WTC11 (cell line): Measurements from ENCODE around the gene ABCC11. TPM values are rescaled to one million over a fixed set of nuclear protein-coding genes. Genes with fewer than 3 reads are reported as not detected.

Experiments
- ATAC-seq: fragments of 200-7000 bp; cut with Tn5 transposase; 2 replicates; pipeline ENCODE4 v1.10.0; 2021; ENCODE audit warnings: mild to moderate bottlenecking, moderate library complexity
- CTCF ChIA-PET: fragments of 300-600 bp; sonication (Branson Sonifier 250); formaldehyde crosslinking; loops from one replicate; lab custom pipeline; 2021; ENCODE audit warnings: antibody characterized with exemption; lab: Charles Lee
- POLR2A ChIA-PET: fragments of 350-600 bp; sonication (Branson Sonifier 250); formaldehyde crosslinking; loops from one replicate; lab custom pipeline; 2021; ENCODE audit warnings: antibody characterized with exemption; lab: Charles Lee
- DNase-seq: peaks from one replicate; pipeline ENCODE4 v3.0.0; 2021; ENCODE audit warnings: low spot score
- H3K27ac Mint-ChIP-seq: 2 replicates; pipeline ENCODE4 v1.8.0; 2021; ENCODE audit warnings: mixed read lengths
- H3K27me3 Mint-ChIP-seq: 2 replicates; pipeline ENCODE4 v1.8.0; 2021; ENCODE audit warnings: low read depth, mild to moderate bottlenecking, moderate library complexity, mixed read lengths
- H3K36me3 Mint-ChIP-seq: 2 replicates; pipeline ENCODE4 v1.8.0; 2021; ENCODE audit warnings: mixed read lengths
- H3K4me1 Mint-ChIP-seq: 2 replicates; pipeline ENCODE4 v1.8.0; 2022; ENCODE audit warnings: mixed read lengths
- H3K4me3 Mint-ChIP-seq: 2 replicates; pipeline ENCODE4 v1.8.0; 2021; ENCODE audit warnings: mild to moderate bottlenecking, moderate library complexity, mixed read lengths
- H3K9me3 Mint-ChIP-seq: 2 replicates; pipeline ENCODE4 v1.8.0; 2021; ENCODE audit warnings: mixed read lengths
- ATF1 ChIP-seq: sonication (generic); formaldehyde crosslinking; IDR thresholded peaks from 2 replicates; pipeline ENCODE4 v1.8.1; 2023; ENCODE audit warnings: mild to moderate bottlenecking, moderate library complexity, missing genetic modification reagents
- ATF3 ChIP-seq: sonication (generic); formaldehyde crosslinking; conservative IDR thresholded peaks from 2 replicates; pipeline ENCODE4 v1.8.1; 2022; ENCODE audit warnings: mild to moderate bottlenecking, missing genetic modification reagents
- ATF6 ChIP-seq: sonication (generic); formaldehyde crosslinking; IDR thresholded peaks from 2 replicates; pipeline ENCODE4 v1.8.1; 2023; ENCODE audit warnings: mild to moderate bottlenecking, missing genetic modification reagents
- CBFB ChIP-seq: sonication (generic); formaldehyde crosslinking; IDR thresholded peaks from 2 replicates; pipeline ENCODE4 v1.8.1; 2022; ENCODE audit warnings: mild to moderate bottlenecking, low read depth, missing genetic modification reagents
- CREB1 ChIP-seq: sonication (generic); formaldehyde crosslinking; IDR thresholded peaks from 2 replicates; pipeline ENCODE4 v1.8.0; 2023; ENCODE audit warnings: mild to moderate bottlenecking, missing genetic modification reagents
- ELF4 ChIP-seq: sonication (generic); formaldehyde crosslinking; IDR thresholded peaks from 2 replicates; pipeline ENCODE4 v1.8.1; 2022; ENCODE audit warnings: low read depth, mild to moderate bottlenecking, moderate library complexity, missing genetic modification reagents
- ETV6 ChIP-seq: sonication (generic); formaldehyde crosslinking; IDR thresholded peaks from 2 replicates; pipeline ENCODE4 v1.8.1; 2022; ENCODE audit warnings: mild to moderate bottlenecking, missing genetic modification reagents
- FOXJ3 ChIP-seq: sonication (generic); formaldehyde crosslinking; IDR thresholded peaks from 2 replicates; pipeline ENCODE4 v1.9.0; 2021; ENCODE audit warnings: missing genetic modification reagents, mild to moderate bottlenecking, borderline replicate concordance
- HMGA2 ChIP-seq: fragments of 250-450 bp; sonication (Bioruptor Pico); IDR thresholded peaks from 2 replicates; pipeline ENCODE4 v1.4.0; 2021; ENCODE audit warnings: mild to moderate bottlenecking, moderate library complexity
- IRF1 ChIP-seq: sonication (generic); formaldehyde crosslinking; IDR thresholded peaks from 2 replicates; pipeline ENCODE4 v1.8.0; 2023; ENCODE audit warnings: missing genetic modification reagents
- JAZF1 ChIP-seq: fragments of 250-450 bp; sonication (Bioruptor Pico); IDR thresholded peaks from 2 replicates; pipeline ENCODE4 v1.9.0; 2021; ENCODE audit warnings: moderate library complexity, mild to moderate bottlenecking, inconsistent platforms
- KAT7 ChIP-seq: sonication (generic); formaldehyde crosslinking; IDR thresholded peaks from 2 replicates; pipeline ENCODE4 v1.8.1; 2023; ENCODE audit warnings: missing genetic modification reagents, mild to moderate bottlenecking, borderline replicate concordance
- NFE2L1 ChIP-seq: sonication (generic); formaldehyde crosslinking; IDR thresholded peaks from 2 replicates; pipeline ENCODE4 v1.8.1; 2023; ENCODE audit warnings: missing genetic modification reagents
- NFYB ChIP-seq: sonication (generic); formaldehyde crosslinking; conservative IDR thresholded peaks from 2 replicates; pipeline ENCODE4 v1.8.0; 2022; ENCODE audit warnings: low read depth, missing genetic modification reagents
- NR3C1 ChIP-seq: sonication (generic); formaldehyde crosslinking; conservative IDR thresholded peaks from 2 replicates; pipeline ENCODE4 v1.8.1; 2023; ENCODE audit warnings: low read depth, mild to moderate bottlenecking, missing genetic modification reagents
- SP1 ChIP-seq: sonication (generic); formaldehyde crosslinking; conservative IDR thresholded peaks from 2 replicates; pipeline ENCODE4 v1.8.1; 2022; ENCODE audit warnings: missing genetic modification reagents
- TCF7 ChIP-seq: sonication (generic); formaldehyde crosslinking; IDR thresholded peaks from 2 replicates; pipeline ENCODE4 v1.8.0; 2022; ENCODE audit warnings: mild to moderate bottlenecking, low read depth, missing genetic modification reagents, moderate library complexity
- TEAD4 ChIP-seq: sonication (generic); formaldehyde crosslinking; IDR thresholded peaks from 2 replicates; pipeline ENCODE4 v1.8.0; 2022; ENCODE audit warnings: mild to moderate bottlenecking, missing genetic modification reagents
- ZBTB21 ChIP-seq: sonication (generic); formaldehyde crosslinking; IDR thresholded peaks from 2 replicates; pipeline ENCODE4 v1.8.1; 2023; ENCODE audit warnings: mild to moderate bottlenecking, missing genetic modification reagents, borderline replicate concordance
- ZNF121 ChIP-seq: sonication (generic); formaldehyde crosslinking; IDR thresholded peaks from 2 replicates; pipeline ENCODE4 v1.8.0; 2023; ENCODE audit warnings: missing genetic modification reagents
- ZNF138 ChIP-seq: sonication (generic); formaldehyde crosslinking; conservative IDR thresholded peaks from 2 replicates; pipeline ENCODE4 v1.8.1; 2022; ENCODE audit warnings: mild to moderate bottlenecking, moderate library complexity, missing genetic modification reagents
- ZNF232 ChIP-seq: sonication (generic); formaldehyde crosslinking; IDR thresholded peaks from 2 replicates; pipeline ENCODE4 v1.8.0; 2022; ENCODE audit warnings: mild to moderate bottlenecking, missing genetic modification reagents
- ZNF512 ChIP-seq: sonication (generic); formaldehyde crosslinking; IDR thresholded peaks from 2 replicates; pipeline ENCODE4 v1.8.1; 2022; ENCODE audit warnings: missing genetic modification reagents, borderline replicate concordance
- ZSCAN18 ChIP-seq: fragments of 250-450 bp; sonication (Bioruptor Pico); IDR thresholded peaks from 2 replicates; pipeline ENCODE4 v2.1.2; 2022; ENCODE audit warnings: mild to moderate bottlenecking, moderate library complexity
- total RNA-seq: library from RNA; stranded (reverse); gene quantifications from 3 replicates; pipeline ENCODE4 v1.2.3, GENCODE V29; 2021
- TF ChIP-seq, protein P1 (sequence below): fragments of 250-450 bp; sonication (Bioruptor Pico); IDR thresholded peaks from 2 replicates; pipeline ENCODE4 v1.9.0; 2021; ENCODE audit warnings: mild to moderate bottlenecking

The ABCC11 gene
- total RNA-seq, 1 experiment from 2014 or later: not detected

DNA sequence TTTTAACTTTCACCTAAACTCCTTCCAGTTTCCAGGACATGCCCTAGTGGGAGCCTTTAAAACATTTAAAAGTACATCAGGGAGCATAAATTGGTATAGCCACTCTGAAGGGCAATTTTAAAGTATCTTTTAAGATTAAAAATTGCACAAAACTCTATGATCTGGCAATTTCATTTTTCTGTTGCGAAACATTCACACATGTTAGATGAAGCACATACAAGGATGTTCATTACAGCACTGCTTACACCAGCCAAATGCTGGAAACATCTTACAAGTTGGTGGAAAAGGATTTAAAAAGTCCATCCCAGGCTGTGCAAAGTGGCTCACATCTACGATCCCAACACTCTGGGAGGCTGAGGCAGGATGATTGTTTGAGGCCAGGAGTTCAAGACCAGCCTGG, 29.6 kb downstream of the ABCC11 start:
- Mint-ChIP-seq H3K36me3 (no peaks in the 10 kb centered on the region), H3K27ac (no peak overlapping the region), H3K4me1 (no peaks in the 10 kb centered on the region), H3K9me3 (peaks cover 6% of the 10 kb centered on the region), H3K27me3 (no peaks in the 10 kb centered on the region), H3K4me3 (no peak overlapping the region)
- DNase-seq (no peak), ATAC-seq (no peak)
- CTCF ChIA-PET: no interaction called here
- TF ChIP-seq CBFB: no peak
- TF ChIP-seq FOXJ3 (CRISPR knock-in tag): no peak
- TF ChIP-seq ZNF121: peak; percentile 23; the same call in 1 of the 2 replicates
- POLR2A ChIA-PET: no interaction called here

- POLR2A ChIA-PET: no interaction called here
- TF ChIP-seq CREB1 (CRISPR knock-in tag): no peak
- TF ChIP-seq NFE2L1 (CRISPR knock-in tag): no peak
- no peak for TF ChIP-seq IRF1 (CRISPR knock-in tag)
- no peak for TF ChIP-seq TCF7 (CRISPR knock-in tag)
- TF ChIP-seq ELF4 (CRISPR knock-in tag): no peak
- TF ChIP-seq HMGA2 (CRISPR knock-in tag): no peak
- no peak for TF ChIP-seq ZNF512
- no peak for TF ChIP-seq TEAD4
- TF ChIP-seq ATF6: no peak
- H3K27ac Mint-ChIP-seq: no peak overlapping the region
- H3K4me3 Mint-ChIP-seq: no peak overlapping the region
- ATAC-seq: no peak
- DNase-seq: no peak
- CTCF ChIA-PET: interaction anchor here (0.6 kb wide), 1 partner anchor 27 kb away, joined by 3 read pairs; no protein-coding TSS in a partner anchor
- H3K36me3 Mint-ChIP-seq: no peaks in the 10 kb centered on the region
- H3K4me1 Mint-ChIP-seq: no peaks in the 10 kb centered on the region
- H3K27me3 Mint-ChIP-seq: no peaks in the 10 kb centered on the region
- H3K9me3 Mint-ChIP-seq: peaks cover 6% of the 10 kb centered on the region
Observed at GRCh38 chr16:48215738-48216137, 31.6 kb downstream of the ABCC11 start.

DNA sequence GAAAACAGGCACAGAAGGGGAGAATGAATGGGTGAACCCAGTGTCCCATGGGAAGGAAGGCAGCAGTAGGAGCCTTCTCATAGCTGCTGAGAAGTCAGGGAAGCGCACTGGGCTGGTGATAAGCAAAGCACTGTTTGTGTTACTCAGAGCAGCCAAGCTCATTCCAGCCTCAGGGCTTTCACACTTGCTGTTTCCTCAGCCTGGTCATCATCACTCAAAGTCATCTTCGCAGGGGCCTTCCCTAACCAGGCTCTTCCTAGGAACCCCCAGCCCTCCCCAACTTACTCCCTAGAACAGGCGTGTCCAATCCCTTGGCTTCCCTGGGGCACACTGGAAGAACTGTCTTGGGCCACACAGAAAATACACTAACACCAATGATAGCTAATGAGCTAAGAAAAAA, 35.3 kb downstream of the ABCC11 start:
- Mint-ChIP-seq H3K36me3 (no peaks in the 10 kb centered on the region), H3K4me3 (no peak overlapping the region), H3K4me1 (no peaks in the 10 kb centered on the region), H3K9me3 (no peaks in the 10 kb centered on the region), H3K27ac (no peak overlapping the region), H3K27me3 (no peaks in the 10 kb centered on the region)
- ChIA-PET CTCF (interaction anchor here (0.7 to 1.1 kb wide), 2 partner anchors 12 to 419 kb away, joined by 3 read pairs; no protein-coding TSS in a partner anchor), POLR2A (no interaction called here)
- ATAC-seq: no peak
- no peak for DNase-seq
- TF ChIP-seq KAT7 (CRISPR knock-in tag) (no peak), ZNF232 (CRISPR knock-in tag) (no peak), ATF3 (no peak), ZSCAN18 (CRISPR knock-in tag) (no peak), NR3C1 (no peak), JAZF1 (CRISPR knock-in tag) (no peak), ZNF138 (CRISPR knock-in tag) (no peak), NFYB (CRISPR knock-in tag) (no peak), ATF1 (CRISPR knock-in tag) (no peak), SP1 (CRISPR knock-in tag) (no peak), ZBTB21 (CRISPR knock-in tag) (no peak), ETV6 (CRISPR knock-in tag) (no peak), CREB1 (CRISPR knock-in tag) (no peak)
- TF ChIP-seq, protein P1, sequence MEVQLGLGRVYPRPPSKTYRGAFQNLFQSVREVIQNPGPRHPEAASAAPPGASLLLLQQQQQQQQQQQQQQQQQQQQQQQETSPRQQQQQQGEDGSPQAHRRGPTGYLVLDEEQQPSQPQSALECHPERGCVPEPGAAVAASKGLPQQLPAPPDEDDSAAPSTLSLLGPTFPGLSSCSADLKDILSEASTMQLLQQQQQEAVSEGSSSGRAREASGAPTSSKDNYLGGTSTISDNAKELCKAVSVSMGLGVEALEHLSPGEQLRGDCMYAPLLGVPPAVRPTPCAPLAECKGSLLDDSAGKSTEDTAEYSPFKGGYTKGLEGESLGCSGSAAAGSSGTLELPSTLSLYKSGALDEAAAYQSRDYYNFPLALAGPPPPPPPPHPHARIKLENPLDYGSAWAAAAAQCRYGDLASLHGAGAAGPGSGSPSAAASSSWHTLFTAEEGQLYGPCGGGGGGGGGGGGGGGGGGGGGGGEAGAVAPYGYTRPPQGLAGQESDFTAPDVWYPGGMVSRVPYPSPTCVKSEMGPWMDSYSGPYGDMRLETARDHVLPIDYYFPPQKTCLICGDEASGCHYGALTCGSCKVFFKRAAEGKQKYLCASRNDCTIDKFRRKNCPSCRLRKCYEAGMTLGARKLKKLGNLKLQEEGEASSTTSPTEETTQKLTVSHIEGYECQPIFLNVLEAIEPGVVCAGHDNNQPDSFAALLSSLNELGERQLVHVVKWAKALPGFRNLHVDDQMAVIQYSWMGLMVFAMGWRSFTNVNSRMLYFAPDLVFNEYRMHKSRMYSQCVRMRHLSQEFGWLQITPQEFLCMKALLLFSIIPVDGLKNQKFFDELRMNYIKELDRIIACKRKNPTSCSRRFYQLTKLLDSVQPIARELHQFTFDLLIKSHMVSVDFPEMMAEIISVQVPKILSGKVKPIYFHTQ (CRISPR knock-in tag): no peak
